Ishikawa (cell line): ENCODE results near the gene THEM5.

Source experiments
- CEBPB ChIP-seq: IDR thresholded peaks from 2 replicates; pipeline ENCODE4 v1.6.1; 2012
- CREB1 ChIP-seq: IDR thresholded peaks from 2 replicates; pipeline ENCODE4 v1.6.1; 2012; ENCODE audit warnings: low read depth
- EGR1 ChIP-seq: IDR thresholded peaks from 2 replicates; pipeline ENCODE4 v1.6.1; 2012
- EP300 ChIP-seq: IDR thresholded peaks from 2 replicates; pipeline ENCODE4 v1.6.1; 2012; ENCODE audit warnings: borderline replicate concordance
- FOXM1 ChIP-seq: IDR thresholded peaks from 2 replicates; pipeline ENCODE4 v1.6.1; 2012; ENCODE audit warnings: low read depth, borderline replicate concordance
- NFIC ChIP-seq: IDR thresholded peaks from 2 replicates; pipeline ENCODE4 v1.6.1; 2012
- RAD21 ChIP-seq: IDR thresholded peaks from 2 replicates; pipeline ENCODE4 v1.6.1; 2012; ENCODE audit warnings: low read depth
- TAF1 ChIP-seq: IDR thresholded peaks from 2 replicates; pipeline ENCODE4 v1.6.1; 2012; ENCODE audit warnings: low read depth, mild to moderate bottlenecking
- TCF12 ChIP-seq: IDR thresholded peaks from 2 replicates; pipeline ENCODE4 v1.6.1; 2012; ENCODE audit warnings: low read depth
- TEAD4 ChIP-seq: IDR thresholded peaks from 2 replicates; pipeline ENCODE4 v1.6.1; 2012
- YY1 ChIP-seq: IDR thresholded peaks from 2 replicates; pipeline ENCODE4 v1.6.1; 2012; ENCODE audit warnings: low read depth
- ZBTB7A ChIP-seq: IDR thresholded peaks from 2 replicates; pipeline ENCODE4 v1.6.1; 2012; ENCODE audit warnings: low read depth
- TF ChIP-seq, protein P1 (sequence below): IDR thresholded peaks from 2 replicates; pipeline ENCODE4 v1.6.1; 2012
- TF ChIP-seq, protein P2 (sequence below): IDR thresholded peaks from 2 replicates; pipeline ENCODE4 v1.6.1; 2012
- TF ChIP-seq, protein P3 (sequence below): IDR thresholded peaks from 2 replicates; pipeline ENCODE4 v1.6.1; 2012; ENCODE audit warnings: low read depth, mild to moderate bottlenecking

Gene THEM5

DNA sequence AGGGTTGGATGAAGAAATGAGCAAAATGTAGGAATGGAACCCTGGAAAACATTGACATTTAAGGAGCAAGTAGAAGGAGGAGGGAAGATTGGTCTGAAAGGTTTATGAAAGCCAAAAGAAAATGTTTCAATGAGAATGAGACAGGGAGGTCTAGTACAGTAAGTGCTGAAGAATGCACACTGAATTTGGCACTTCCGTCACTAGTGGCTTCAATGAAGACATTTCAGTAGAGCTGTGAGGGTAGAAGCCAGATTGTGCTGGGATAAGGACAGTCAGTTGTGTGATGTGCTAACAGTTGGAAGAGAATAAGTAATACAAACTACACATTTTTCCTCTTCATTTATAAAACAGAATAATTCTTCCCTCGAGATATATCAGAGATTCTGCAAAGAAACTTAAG is 38.7 kb upstream of the THEM5 start:
- no peak for TF ChIP-seq TAF1
- TF ChIP-seq, protein P1, sequence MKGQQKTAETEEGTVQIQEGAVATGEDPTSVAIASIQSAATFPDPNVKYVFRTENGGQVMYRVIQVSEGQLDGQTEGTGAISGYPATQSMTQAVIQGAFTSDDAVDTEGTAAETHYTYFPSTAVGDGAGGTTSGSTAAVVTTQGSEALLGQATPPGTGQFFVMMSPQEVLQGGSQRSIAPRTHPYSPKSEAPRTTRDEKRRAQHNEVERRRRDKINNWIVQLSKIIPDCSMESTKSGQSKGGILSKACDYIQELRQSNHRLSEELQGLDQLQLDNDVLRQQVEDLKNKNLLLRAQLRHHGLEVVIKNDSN, result no peak
- TF ChIP-seq TCF12, result no peak
- no peak for TF ChIP-seq RAD21

DNA sequence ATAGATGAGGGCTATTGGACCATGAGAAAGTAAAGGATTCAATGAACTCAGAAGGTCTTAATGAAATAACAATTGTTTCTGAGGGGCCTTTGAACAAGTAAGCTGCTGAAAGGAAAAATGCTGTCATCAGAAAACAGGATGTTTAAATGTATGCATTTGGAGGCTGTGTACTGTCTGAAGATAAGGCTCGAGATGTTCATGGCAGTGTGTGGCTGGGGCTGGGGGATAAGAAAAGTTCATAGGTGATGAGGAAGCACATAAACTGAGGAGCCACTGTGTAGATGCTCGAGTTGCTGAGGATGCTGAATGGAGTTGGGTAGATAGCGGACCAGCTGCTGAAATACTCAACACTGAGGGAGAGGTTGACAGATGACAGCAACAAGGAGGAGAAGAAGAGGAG is 38.0 kb upstream of the THEM5 start:
- no peak for TF ChIP-seq CREB1

DNA sequence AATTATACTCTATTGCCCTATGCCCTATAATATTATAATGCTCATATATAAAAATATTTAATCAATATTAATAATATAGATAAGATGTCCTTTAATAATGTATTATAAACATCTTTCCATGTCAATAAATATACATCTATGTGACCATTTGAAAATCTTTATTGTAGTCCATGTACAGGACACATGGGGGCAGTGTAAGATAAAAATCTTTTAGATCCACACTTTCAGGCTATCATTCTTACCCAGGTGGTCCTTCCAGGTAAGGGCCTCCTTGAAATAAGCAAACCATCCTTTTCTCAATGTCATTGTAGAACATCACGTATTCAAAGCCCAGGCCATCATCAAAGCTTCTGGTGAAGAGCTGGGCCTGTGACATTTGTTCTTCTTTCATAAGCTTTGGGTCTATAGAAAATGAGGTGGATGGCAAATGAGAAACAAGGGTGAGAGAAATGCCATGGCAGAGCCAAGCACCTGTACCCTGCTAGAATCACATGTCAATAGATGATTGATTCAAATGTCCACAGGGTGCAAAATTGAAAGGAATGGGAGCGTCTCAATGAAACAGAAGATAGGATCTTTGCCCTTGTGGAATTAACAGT is 35.6 kb upstream of the THEM5 start:
- TF ChIP-seq TAF1, result no peak
- TF ChIP-seq RAD21, result peak; percentile 61; the same call in 1 of the 2 replicates

DNA sequence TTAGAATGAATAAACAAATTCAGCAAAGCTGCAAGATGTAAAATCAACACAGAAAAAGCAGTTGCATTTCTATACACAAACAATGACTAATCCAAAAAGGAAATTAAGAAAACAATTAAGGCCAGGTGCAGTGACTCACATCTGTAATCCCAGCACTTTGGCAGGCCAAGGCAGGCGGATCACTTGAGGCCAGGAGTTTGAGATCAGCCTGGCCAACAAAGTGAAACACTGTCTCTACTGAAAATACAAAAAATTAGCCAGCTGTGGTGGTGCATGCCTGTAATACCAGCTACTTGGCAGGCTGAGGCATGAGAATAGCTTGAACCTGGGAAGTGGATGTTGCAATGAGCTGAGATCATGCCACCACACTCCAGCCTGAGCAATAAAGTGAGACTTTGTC is 33.5 kb upstream of the THEM5 start:
- TF ChIP-seq, protein P1, result no peak

DNA sequence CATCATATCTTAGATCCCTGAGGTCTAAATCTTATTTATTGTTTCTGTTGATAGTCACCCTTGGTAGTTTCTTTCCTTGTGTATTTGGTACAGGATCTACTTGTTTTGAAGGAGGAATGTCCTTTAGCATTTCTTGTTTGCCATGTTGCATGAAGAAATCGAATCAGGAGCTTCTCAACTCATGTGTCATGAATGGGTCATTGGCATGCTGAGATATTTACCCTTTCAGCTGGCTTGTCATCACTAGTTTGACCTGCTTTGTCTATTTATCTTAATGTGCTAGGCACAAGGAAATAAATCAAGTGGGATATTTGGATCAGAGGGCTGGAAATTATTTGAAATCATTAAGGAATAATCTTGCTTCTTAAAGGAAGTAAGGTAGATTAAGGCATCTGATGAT is 32.0 kb upstream of the THEM5 start:
- TF ChIP-seq EP300 (no peak), YY1 (no peak), TEAD4 (no peak), RAD21 (no peak), EGR1 (no peak), TCF12 (no peak), NFIC (no peak), ZBTB7A (no peak), TAF1 (no peak)
- TF ChIP-seq, protein P2, sequence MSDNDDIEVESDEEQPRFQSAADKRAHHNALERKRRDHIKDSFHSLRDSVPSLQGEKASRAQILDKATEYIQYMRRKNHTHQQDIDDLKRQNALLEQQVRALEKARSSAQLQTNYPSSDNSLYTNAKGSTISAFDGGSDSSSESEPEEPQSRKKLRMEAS, result no peak
- TF ChIP-seq, protein P3, sequence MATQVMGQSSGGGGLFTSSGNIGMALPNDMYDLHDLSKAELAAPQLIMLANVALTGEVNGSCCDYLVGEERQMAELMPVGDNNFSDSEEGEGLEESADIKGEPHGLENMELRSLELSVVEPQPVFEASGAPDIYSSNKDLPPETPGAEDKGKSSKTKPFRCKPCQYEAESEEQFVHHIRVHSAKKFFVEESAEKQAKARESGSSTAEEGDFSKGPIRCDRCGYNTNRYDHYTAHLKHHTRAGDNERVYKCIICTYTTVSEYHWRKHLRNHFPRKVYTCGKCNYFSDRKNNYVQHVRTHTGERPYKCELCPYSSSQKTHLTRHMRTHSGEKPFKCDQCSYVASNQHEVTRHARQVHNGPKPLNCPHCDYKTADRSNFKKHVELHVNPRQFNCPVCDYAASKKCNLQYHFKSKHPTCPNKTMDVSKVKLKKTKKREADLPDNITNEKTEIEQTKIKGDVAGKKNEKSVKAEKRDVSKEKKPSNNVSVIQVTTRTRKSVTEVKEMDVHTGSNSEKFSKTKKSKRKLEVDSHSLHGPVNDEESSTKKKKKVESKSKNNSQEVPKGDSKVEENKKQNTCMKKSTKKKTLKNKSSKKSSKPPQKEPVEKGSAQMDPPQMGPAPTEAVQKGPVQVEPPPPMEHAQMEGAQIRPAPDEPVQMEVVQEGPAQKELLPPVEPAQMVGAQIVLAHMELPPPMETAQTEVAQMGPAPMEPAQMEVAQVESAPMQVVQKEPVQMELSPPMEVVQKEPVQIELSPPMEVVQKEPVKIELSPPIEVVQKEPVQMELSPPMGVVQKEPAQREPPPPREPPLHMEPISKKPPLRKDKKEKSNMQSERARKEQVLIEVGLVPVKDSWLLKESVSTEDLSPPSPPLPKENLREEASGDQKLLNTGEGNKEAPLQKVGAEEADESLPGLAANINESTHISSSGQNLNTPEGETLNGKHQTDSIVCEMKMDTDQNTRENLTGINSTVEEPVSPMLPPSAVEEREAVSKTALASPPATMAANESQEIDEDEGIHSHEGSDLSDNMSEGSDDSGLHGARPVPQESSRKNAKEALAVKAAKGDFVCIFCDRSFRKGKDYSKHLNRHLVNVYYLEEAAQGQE, result no peak

DNA sequence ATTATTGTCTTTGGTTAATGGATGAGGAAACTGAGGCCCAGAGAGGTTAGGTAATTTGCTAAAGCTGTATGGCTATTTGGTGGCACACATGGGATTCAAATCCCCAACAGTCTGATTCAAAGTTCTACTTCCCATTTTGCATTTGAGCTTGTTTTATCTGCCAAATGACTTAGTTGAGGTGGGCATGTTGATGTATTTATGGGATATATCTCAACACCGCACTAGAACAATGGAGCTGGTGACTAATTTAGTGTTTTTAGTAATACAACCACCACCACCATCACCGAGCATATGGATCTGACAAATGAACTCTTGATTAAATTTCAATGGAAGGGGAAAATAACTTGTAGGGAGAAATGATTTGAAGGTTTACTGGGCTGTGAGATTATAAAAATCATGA is 29.0 kb upstream of the THEM5 start:
- TF ChIP-seq YY1 (no peak), TCF12 (no peak), TAF1 (no peak), ZBTB7A (no peak), NFIC (no peak), RAD21 (no peak), TEAD4 (no peak), EGR1 (no peak), FOXM1 (no peak), CREB1 (no peak), EP300 (no peak), CEBPB (no peak)
- TF ChIP-seq, protein P1, result no peak
- TF ChIP-seq, protein P3, result no peak
- TF ChIP-seq, protein P2, result no peak

DNA sequence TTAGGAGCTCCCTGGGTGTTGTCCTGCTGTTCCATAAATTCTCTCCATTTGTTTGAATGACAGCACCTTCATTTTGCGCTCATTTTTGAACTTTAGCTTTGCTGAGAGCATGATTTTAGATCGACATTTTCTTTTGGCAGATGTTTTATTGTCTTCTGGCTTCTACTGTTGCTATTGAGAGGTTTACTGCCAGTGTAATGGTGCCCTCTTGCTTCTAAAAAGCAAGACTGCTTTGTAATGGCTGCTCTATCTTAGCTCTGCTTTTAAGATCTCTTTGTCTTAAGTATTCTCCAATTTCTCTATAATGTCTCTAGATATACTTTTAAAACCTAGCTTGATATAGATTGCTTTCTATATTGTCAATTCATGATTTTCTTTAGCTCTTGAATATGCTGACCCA is 28.0 kb upstream of the THEM5 start:
- TF ChIP-seq, protein P2, result no peak
- TF ChIP-seq FOXM1 (no peak), EP300 (no peak), ZBTB7A (no peak), CEBPB (no peak), TAF1 (no peak), RAD21 (peak; percentile 34; the same call in 1 of the 2 replicates), TCF12 (no peak)
- TF ChIP-seq, protein P1, result no peak
